ENCODE results near the gene KCNN1.
"Not testable (repeated sequence)": the region's sequence is repeated elsewhere in the genome, so short reads cannot be mapped to it uniquely, and the experiment has no call there.

KCNN1 gene

DNA sequence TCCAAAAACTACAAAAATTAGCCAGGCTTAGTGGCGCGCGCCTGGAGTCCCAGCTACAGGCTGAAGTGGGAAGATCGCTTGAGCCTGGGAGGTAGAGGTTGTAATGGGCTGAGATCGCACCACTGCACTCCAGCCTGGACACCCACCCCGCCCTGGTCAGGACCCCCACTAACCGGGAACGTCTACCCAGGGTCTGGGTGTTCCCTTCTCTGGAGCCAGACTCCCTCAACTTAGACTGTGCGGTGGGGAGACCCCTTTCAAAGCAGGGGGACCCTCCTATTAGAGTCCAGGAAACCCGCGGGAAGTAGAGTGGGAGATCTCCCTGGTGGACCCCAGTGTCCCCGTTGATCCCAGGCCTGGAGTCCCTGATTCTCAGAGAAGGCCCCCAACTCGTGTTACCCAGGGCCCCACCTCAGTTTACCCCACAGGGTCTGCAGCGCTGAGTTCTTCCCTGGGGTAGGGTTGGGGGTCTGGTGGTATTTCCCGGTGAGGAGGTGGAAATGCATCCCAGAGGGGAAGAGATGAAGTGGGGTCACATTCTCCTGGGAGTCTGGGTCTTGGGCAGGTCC lies 35.0 kb downstream of the KCNN1 start:
- DNase-seq, result no peak

DNA sequence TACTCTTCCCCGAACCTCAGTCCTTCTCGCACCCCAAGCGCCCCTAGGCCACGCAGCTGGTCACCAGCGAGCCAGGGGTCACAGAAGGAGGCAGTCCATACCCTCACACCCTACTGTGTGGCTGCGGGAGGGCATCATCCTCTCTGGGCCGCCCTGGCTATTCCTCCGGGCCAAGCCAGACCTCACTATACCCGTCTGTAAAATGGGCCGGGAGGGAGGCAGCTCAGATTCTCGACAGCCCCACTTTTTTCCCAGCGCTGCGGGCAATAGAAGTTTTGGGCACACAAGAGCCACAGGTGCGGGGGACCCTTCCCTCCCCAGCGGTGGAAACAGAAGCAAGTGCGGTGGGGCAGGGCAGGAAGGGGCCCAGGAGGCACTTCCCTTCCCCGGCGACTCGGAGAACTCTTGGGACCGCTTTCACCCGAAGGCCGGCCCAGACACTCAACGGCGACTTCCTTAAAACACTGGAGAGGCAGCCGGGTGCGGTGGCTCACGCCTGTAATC lies 35.5 kb downstream of the KCNN1 start:
- no peak for DNase-seq

DNA sequence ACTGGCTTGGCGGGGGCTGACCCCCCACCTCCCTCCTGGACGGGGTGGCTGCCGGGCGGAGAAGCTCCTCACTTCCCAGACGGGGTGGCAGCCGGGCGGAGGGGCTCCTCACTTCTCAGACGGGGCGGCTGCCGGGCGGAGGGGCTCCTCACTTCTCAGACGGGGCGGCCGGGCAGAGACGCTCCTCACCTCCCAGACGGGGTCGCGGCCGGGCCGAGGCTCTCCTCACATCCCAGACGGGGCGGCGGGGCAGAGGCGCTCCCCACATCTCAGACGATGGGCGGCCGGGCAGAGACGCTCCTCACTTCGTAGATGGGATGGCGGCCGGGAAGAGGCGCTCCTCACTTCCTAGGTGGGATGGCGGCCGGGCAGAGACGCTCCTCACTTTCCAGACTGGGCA lies 38.8 kb downstream of the KCNN1 start:
- DNase-seq, result not testable (repeated sequence)

DNA sequence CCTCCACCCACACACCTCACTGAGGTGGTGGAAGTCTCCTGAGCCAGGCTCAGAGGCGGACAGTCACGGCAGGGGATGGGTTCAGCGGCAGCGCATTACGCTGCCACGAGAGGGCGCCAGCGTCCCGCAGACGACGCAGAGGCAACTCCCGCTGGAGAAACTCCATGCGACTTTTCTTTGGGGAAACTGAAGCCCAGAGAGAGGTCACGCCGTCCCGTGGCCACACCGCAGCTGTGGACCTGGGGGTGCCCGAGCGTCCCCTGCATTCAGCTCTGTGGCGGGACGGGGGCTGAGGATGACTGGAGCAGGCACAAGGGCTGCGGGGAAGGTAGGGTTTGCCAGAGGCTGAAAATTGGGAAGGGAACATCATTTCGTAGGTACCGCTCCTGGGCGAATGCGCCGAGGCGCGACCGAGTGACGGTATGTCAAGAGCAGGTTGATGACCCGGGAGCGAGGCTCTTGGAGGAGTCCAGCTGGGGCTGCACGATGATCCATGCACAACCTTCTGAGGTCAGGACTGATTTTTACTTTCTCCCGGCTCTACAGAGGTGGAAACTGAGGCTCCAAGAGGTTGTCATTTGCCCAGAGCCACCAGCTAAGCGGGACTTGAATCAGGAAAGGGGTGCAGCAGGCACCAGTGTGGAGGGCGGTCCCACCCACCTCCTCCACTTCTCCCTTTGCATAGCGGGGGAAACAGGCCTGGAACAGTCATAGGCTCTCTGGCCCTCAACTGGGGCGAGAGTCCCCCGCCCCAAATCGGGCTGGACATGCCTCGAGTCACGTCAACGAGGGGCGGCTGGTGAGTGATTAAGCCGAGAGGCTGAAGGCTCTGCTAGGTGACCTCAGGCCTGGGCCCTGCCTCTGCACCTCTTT lies 40.4 kb downstream of the KCNN1 start:
- DNase-seq, result peak in 1 of 2 experiments; percentile 10

DNA sequence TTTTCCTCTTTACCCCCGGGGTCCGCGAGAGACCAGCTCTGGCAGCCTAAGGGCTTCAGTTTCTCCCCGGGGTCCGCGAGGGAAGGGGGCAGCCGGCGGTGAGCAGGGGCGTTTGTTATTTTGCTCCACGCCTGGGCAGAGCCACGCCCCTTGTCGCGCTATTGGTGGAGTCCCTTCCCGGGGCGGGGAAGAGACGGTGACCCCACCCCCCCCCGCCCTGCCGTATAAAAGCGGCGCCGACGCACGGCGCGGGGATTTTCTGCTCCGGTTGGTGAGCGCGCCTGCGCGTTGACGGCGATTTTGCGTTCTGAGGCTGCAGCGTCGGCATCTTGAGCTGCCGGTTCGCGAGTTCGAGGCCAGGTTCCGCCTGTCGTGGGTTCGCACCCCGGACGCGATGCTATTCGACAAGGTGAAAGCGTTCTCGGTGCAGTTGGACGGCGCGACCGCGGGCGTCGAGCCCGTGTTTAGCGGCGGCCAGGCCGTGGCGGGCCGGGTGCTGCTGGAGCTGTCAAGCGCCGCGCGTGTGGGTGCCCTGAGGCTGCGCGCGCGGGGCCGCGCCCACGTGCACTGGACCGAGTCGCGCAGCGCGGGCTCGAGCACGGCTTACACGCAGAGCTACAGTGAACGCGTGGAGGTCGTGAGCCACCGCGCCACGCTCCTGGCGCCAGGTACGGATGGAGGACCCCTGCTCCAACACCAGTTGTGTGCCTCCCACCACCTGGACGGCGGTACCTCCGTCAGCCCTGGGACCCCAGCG lies 41.2 kb downstream of the KCNN1 start, which contains the start of gene ARRDC2:
ARRDC2 (plus strand) TSS at position 254 of the 757 bp plus-strand sequence; CDS start at position 395, 141 bp downstream.
- peak in 1 of 2 experiments; percentile 70 for DNase-seq

DNA sequence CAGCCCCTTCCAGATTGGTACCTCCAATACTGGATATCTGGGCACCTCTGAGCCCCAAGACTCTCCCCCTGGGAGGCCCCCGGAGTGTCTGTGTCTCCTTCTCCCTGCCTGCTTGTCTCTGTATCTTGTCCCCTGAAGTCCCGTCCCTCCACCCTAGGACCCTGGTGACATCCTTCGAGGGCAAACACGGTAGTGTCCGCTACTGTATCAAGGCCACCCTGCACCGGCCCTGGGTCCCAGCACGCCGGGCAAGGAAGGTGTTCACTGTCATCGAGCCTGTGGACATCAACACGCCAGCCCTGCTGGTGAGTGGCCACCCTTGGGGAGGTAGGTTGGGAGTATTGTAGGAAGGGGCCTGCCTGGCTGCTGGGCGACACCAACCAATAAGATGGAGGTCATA lies 41.9 kb downstream of the KCNN1 start:
- no peak for DNase-seq

DNA sequence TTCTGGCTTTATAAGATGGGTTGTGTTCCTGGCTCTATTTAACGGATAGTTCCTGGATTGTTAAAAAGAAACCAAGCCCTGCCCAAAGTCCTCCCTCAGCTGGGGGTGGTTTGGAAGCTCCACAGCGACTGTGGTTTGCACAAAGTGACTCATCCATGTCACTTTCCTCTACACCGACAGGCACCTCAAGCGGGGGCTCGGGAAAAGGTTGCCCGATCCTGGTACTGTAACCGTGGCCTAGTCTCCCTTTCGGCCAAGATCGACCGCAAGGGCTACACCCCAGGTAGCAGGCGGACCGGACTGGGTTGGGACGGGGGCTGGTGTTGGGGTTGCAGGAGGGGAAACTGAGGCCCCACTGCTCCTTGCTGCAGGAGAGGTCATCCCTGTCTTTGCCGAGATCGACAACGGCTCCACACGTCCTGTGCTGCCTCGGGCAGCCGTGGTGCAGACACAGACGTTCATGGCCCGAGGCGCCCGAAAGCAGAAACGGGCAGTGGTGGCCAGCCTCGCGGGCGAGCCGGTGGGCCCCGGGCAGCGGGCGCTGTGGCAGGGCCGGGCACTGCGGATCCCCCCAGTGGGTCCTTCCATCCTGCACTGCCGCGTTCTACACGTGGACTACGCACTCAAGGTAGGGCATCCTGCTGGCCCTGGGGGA lies 42.6 kb downstream of the KCNN1 start:
- no peak for DNase-seq

DNA sequence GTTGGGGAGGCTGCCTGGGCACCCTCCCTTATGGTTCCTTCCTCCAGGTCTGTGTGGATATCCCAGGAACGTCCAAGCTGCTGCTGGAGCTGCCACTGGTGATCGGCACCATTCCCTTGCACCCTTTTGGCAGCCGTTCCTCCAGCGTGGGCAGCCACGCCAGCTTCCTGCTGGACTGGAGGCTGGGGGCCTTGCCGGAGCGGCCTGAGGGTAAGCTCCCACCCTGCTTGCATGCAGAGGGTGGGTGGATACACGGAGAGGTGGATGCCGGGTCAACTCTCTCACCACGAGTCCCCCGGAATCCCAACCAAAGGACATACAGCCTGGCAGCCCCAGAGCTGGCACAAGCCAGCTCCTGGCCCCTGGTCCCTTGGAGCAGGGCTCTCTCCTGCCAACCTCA lies 43.2 kb downstream of the KCNN1 start:
- no peak for DNase-seq

DNA sequence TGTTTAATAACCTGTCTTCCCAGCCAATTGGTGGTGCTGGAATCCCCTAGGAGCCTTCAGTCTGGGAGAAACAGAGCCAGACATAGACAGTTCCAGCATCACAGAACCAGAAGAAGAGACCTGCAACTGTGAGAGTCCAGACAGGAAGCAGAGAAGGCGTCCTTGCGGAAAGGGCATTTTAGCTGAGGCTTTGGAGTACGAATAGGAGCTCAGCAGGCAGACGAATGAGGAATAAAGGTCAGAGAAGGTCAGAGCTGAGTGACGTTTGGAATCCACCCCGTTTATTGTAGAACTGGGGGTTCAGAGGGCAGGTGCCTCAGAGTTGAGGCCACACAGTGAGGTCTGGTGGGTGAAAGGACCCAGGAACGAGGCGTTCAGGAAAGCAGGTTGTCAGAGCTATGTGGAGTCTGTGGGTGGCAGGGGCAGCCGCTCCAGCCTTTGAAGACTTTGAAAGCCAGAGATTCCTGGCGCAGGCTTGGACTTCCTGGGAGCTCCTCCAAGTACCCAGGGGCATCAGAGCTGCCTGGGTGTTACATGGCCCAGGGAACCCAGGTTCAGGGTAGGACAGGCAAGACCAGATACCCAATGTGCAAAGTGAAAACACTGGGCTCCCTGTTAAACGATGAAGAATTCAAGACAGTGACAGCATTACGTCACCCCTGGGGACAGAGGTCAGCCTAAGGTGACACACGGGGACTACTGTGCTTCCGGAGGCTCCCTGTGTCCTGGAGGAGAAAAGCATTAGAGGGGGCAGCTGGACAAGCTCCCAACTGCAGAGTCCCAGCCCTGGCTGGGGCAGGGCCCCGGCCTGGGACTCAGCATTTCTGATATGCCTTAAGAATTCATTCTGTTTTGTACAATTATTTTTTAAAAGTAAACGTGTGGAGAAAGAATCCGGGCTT lies 46.6 kb downstream of the KCNN1 start:
- DNase-seq, result no peak

DNA sequence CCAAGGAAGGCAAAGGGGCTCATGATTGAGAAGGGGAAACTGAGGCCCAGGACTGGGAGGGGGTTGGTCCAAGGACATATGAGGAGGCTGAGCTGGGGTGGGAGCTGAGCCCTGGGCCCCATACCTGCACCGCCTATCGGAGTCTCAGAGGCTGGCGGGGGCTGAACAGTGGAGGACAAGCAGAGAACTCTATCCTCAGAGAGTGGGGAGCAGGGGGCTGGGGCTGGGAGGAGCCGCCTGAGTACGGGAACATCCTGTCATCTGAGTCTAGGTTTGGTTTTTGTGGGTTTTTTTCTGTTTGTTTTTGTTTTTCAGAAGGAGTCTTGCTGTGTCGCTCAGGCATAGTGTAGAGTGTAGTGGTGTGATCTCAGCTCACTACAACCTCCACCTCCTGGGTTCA lies 47.3 kb downstream of the KCNN1 start:
- DNase-seq, result no peak

DNA sequence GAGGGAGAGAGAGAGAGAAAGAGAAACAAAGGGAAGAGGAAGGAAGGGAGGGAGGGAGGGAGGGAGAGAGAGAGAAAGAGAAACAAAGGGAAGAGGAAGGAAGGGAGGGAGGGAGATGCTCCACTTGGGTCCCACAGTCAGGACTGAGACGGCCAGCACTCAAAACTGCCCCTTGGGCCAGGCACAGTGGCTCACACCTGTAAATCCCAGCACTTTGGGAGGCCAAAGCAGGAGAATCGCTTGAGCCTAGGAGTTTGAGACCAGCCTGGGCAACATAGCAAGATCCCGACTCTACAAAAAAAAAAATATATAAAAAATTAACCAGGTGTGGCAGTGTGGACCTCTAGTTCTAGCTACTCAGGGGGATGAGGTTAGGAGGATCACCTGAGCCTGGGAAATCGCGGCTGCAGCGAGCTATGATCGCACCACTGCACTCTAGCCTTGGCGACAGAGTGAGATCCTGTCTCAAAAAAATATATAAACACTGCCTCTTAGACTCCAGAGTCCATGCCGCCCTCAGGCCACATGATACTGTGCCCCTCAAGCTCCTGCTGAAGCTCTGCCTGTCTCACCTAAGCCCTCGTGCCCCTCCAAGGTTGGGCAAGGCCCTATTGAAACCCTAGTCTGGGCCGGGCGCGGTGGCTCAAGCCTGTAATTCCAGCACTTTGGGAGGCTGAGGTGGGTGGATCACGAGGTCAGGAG lies 49.5 kb downstream of the KCNN1 start:
- DNase-seq, result no peak

DNA sequence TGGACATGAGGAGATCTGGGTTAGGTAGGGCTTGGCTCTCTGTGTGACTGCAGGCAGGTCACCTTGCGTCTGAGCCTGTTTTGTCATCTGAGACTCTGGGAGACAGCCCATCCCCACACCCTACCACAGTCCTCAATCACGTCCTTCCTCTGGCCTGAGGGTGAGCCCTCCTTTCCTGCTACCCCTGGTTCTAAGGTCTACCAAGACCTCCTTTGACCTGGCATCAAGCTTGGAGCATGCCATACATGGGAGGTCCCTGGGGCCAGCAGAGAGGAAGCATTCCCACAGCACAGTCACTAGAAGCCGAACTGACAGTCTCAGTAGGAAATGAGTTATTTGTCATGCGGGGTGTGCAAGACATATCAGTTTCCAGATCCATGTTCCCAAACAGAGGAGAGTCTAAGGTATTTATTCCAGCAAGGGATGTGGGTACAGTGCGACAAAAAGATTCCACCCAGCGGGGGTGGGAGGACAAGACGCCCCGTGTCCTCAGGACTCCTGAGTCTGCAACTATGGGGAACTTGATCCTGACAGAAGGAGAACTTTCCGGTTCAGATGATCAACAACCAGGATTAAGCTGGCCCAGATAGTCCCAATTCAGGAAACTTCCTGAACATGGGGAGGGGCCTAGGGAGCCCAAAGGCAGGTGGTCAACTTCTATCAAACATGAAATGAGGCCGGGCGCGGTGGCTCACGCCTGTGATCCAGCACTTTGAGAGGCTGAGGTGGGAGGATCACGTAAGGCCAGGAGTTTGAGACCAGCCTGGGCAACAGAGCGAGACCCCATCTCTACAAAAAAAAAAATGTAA lies 50.6 kb downstream of the KCNN1 start:
- no peak for DNase-seq

DNA sequence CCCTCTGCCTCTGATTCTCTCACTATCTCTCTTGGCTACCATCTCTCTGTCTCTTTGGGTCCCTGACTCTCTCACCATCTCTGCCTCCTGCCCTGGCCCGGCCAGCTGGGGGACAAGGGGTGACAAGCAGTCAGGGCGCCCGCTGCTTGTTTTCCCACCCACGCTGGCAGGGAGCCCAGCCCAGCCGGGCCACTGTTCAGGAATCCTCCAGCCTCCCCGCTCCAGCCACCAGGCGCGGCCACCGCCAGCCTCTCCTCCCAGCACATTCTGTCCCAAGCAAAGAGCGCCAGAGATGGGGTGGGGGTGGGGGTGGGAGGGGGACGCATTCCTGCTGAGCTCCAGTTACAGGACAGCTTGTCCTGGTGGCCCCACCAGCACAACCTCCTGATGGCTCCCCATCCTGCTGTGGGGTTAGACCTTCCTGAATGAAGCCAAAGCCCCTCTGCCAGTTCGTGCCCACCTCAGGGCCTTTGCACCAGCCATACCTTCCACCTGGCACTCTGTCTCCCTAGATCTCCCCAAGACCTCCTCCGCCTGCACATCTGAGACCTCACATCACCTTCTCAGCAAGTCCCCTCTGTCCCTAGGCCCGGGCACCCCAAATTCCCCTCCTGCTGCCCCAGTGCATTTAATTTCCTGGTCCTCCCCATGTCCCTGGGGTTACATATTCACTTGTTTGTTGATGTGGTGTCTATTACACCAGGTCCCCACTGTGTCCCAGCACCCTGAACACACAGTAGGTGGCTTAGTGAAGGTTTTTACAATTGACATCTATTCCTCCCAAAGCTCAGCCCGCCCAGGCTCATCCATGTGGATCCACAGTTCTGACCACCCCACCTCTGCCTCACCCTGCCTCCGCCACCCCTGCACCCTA lies 53.5 kb downstream of the KCNN1 start:
- DNase-seq, result no peak

DNA sequence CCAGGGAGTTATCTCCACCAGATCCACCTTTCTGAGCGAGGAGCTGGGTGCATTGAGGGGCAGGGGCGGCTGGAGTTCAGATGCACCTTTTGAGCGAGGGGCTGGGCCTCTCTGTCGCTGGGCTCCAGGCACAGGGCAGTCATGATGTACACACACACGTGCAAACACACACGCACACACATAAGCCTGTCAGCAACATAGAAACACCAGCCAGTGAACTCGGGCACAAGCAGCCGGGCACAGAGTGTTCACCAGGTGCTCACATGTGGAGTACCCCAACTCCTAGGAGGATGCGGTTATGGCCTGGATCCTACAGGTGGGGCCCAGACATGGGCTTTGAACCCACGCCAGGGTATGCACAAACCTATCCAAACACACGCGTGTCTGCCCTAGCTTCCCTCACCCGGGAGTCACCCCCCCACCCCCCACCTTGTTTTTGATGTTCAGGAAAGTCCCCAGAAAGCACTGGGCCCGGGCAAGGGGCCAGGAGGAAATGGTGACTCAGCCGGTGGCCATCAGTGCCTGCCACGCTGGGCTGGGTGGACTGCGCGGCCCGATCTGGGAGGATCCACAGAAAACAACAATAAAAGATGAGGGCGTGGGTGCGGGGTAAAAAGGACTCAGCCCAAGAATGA lies 54.3 kb downstream of the KCNN1 start:
- no peak for DNase-seq

DNA sequence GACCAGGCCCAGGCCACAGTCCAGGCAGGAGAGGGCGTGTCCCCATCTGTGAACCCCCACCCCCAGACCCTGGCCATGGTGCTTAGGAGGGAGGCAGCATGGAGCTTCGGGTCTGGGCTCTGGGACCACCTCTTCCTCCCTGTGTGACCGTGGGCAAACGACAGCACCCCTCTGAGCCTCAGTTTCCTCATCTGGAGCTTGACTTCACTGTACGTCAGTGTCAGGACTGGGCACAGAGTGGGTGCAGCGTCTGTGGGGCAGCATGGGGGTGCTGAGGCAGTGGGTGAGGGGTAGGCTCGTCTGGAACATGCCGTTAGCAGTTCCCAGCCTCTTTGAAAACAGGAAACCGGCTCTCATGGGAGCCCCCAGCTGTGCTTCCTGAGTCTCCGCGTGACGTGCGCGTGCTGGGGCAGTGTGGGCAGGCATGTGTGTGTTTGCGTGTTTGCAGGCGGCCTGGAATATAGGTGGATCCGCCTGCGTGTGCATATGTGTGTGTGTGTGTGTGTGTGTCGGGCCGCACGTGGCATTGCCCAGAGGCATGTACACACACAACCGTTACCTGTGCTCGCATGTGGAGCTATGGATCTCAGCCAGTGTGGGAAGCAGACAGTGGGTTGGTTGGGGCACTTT lies 56.8 kb downstream of the KCNN1 start:
- DNase-seq, result no peak

DNA sequence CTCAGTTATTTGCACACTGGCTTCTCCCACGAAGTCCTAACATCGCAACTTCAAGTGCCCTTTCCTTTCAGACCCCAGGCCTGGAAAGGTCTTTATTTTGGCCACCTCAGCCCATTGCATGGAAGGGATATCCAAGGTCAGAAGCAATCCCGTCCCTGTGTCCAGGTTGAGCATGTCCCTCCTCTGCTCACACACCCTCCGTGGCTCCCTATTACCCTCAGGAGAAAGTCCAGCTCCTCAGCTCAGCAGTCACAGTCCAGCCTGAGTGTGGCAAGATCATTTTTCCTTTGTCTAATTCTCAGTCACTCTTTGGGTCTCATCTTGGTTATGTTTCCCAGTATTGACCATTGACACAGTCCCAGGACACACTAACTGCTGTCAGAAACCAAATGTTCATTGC lies 60.2 kb downstream of the KCNN1 start:
- no peak for DNase-seq

DNA sequence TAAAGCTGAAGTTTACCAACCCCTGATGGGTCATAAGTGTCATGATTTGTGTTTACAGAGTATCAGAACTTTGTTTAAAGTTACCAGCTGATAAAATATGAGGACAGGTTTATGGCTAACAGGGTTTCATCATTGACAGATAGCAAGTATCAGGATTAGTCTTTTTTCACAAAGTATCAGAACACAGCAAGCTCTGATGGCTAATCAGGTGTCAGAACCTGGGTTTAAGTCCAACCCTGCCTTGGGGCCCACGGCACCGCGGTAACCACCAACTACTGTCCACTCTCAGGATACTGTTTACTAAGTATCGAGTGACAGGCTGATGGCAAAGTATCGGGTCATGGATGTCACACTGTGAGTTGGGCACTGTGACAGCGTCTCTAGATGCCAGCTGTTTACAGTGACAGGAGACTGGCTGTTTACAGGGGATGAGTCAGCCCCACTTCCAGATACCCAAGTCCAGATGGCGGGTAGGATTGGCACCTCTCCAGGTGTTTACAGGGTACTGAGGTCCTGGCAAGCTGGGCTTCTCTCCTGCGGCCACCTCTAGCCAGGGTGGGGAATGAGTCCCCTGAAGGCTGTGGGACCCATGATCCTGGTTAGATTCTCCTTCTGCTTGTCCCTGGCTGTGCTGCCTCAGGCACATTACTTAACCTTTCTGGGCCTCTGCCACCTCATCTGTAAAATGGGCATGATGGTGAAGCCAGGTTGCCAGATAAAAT lies 62.9 kb downstream of the KCNN1 start:
- no peak for DNase-seq

DNA sequence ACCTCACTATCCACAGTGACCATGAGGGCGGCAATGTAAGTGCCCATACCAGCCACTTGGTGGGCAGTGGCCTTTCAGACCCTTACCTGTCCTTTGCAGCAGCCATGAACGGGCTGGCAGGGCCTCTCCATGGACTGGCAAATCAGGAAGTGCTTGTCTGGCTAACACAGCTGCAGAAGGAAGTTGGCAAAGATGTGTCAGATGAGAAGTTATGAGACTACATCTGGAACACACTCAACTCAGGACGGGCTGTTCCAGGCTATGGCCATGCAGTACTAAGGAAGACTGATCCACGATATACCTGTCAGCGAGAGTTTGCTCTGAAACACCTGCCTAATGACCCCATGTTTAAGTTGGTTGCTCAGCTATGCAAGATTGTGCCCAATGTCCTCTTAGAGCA lies 64.5 kb downstream of the KCNN1 start:
- not testable (repeated sequence) for DNase-seq
